ENCODE measurements around the gene RFX4.

DNA sequence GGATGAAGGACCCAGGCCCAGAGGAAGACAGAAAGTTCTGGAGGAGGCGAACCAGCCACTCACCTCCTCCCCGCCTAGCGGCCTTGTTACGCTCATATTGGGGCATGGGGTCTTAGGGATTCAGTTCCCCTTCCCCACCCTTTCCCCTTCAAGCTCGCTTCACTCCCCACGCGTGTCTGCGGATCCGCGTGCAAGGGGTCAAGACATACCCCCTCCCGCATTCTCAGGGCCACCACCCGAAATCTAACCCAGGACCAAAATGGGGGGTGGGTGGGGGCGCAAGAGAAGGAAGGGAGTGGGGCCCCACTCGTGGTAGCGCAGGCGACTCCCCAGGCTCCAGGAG is 584 bp upstream of the RFX4 start:
- TF ChIP-seq CTCF (conservative IDR thresholded peaks at IDR 0.05) (no peak), ZFX (IDR thresholded peaks at IDR 0.05) (no peak)

Measured in C4-2B (cell line).